Measurements from ENCODE around the gene SDE2.
"Not testable (repeated sequence)": the region's sequence is repeated elsewhere in the genome, so short reads cannot be mapped to it uniquely, and the experiment has no call there.

SDE2 gene

GRCh38 chr1:225990705-225991464 is 8.3 kb downstream of the SDE2 start:
- no peak overlapping the region; the same call in 1 of the 2 replicates for H3K4me3 ChIP-seq (ENCODE audit: low read depth, low read length)

GRCh38 chr1:225987491-225988316 is 11.4 kb downstream of the SDE2 start:
- no peak for DNase-seq (ENCODE audit: low read depth)
- no peak overlapping the region for H3K4me3 ChIP-seq (ENCODE audit: low read depth, low read length)
- peak; percentile 54 for TF ChIP-seq CTCF (IDR thresholded peaks at IDR 0.05; ENCODE audit: low read depth, low read length, missing control alignments)

More at GRCh38 chr1:225990705-225991464, 8.3 kb downstream of the SDE2 start:
- no peak for DNase-seq (ENCODE audit: low read depth)
- TF ChIP-seq CTCF (IDR thresholded peaks at IDR 0.05; ENCODE audit: low read depth, low read length, missing control alignments), result no peak

- no peak for TF ChIP-seq CTCF (IDR thresholded peaks at IDR 0.05; ENCODE audit: low read depth, low read length, missing control alignments)
- DNase-seq (ENCODE audit: low read depth), result no peak
- H3K4me3 ChIP-seq (ENCODE audit: low read depth, low read length), result no peak overlapping the region
Measured at GRCh38 chr1:225981714-225982113, 17.4 kb downstream of the SDE2 start.

GRCh38 chr1:225980005-225980836 is 18.9 kb downstream of the SDE2 start:
- no peak for TF ChIP-seq CTCF (IDR thresholded peaks at IDR 0.05; ENCODE audit: low read depth, low read length, missing control alignments)
- H3K4me3 ChIP-seq (ENCODE audit: low read depth, low read length), result no peak overlapping the region
- no peak for DNase-seq (ENCODE audit: low read depth)

- no peak for TF ChIP-seq CTCF (IDR thresholded peaks at IDR 0.05; ENCODE audit: low read depth, low read length, missing control alignments)
- no peak overlapping the region for H3K4me3 ChIP-seq (ENCODE audit: low read depth, low read length)
- DNase-seq (ENCODE audit: low read depth), result no peak
Measured at GRCh38 chr1:225979421-225979820, 19.7 kb downstream of the SDE2 start.

GRCh38 chr1:225977937-225978748 is 21.0 kb downstream of the SDE2 start:
- no peak for TF ChIP-seq CTCF (IDR thresholded peaks at IDR 0.05; ENCODE audit: low read depth, low read length, missing control alignments)
- H3K4me3 ChIP-seq (ENCODE audit: low read depth, low read length), result no peak overlapping the region
- no peak for DNase-seq (ENCODE audit: low read depth)

- not testable (repeated sequence) for H3K4me3 ChIP-seq (ENCODE audit: low read depth, low read length); DNase-seq (ENCODE audit: low read depth)
Measured at GRCh38 chr1:225975146-225975545, 24.0 kb downstream of the SDE2 start.
